ENCODE results near the gene DISP2.
A peak's percentile ranks its signal among the peaks of the same experiment; 100 is the strongest.

The DISP2 gene

GRCh38 chr15:40357723-40358470 lies at the start of gene DISP2:
TSS of gene DISP2 (plus strand) at chr15:40358219. CDS start at chr15:40358322, 103 bp downstream.
- DNase-seq (ENCODE audit: low spot score) = peak; percentile 92

GRCh38 chr15:40309344-40309862 lies 48.6 kb upstream of the DISP2 start:
- DNase-seq (ENCODE audit: low spot score) = no peak

- DNase-seq (ENCODE audit: low spot score) = peak; percentile 72
Observed at GRCh38 chr15:40310001-40310959, 47.7 kb upstream of the DISP2 start.

GRCh38 chr15:40310993-40311392 lies 47.0 kb upstream of the DISP2 start:
- DNase-seq (ENCODE audit: low spot score) = no peak

GRCh38 chr15:40312370-40313158 lies 45.5 kb upstream of the DISP2 start:
- DNase-seq (ENCODE audit: low spot score) = no peak

GRCh38 chr15:40313531-40314398 lies 44.3 kb upstream of the DISP2 start:
- DNase-seq (ENCODE audit: low spot score) = peak; percentile 72

- DNase-seq (ENCODE audit: low spot score) = no peak
Observed at GRCh38 chr15:40314723-40315276, 43.2 kb upstream of the DISP2 start.

- DNase-seq (ENCODE audit: low spot score) = no peak
Observed at GRCh38 chr15:40316931-40317330, 41.1 kb upstream of the DISP2 start.

- no peak for DNase-seq (ENCODE audit: low spot score)
Observed at GRCh38 chr15:40317580-40317979, 40.4 kb upstream of the DISP2 start.

GRCh38 chr15:40320409-40320808 lies 37.6 kb upstream of the DISP2 start:
- DNase-seq (ENCODE audit: low spot score) = no peak

GRCh38 chr15:40320931-40321371 lies 37.1 kb upstream of the DISP2 start:
- peak; percentile 77 for DNase-seq (ENCODE audit: low spot score)

- DNase-seq (ENCODE audit: low spot score) = no peak
Observed at GRCh38 chr15:40322531-40323238, 35.3 kb upstream of the DISP2 start.

- DNase-seq (ENCODE audit: low spot score) = peak; percentile 91
Observed at GRCh38 chr15:40323239-40323952, 34.6 kb upstream of the DISP2 start, which contains the start of gene INAFM2. TSS of gene INAFM2 (plus strand) at chr15:40323692. CDS start at chr15:40324056, 364 bp downstream.

GRCh38 chr15:40323953-40324937 lies 33.8 kb upstream of the DISP2 start:
- no peak for DNase-seq (ENCODE audit: low spot score)

- DNase-seq (ENCODE audit: low spot score) = no peak
Observed at GRCh38 chr15:40325188-40325587, 32.8 kb upstream of the DISP2 start.

GRCh38 chr15:40325700-40326099 lies 32.3 kb upstream of the DISP2 start:
- no peak for DNase-seq (ENCODE audit: low spot score)

- no peak for DNase-seq (ENCODE audit: low spot score)
Observed at GRCh38 chr15:40327457-40327856, 30.6 kb upstream of the DISP2 start.

- DNase-seq (ENCODE audit: low spot score) = no peak
Observed at GRCh38 chr15:40328176-40328575, 29.8 kb upstream of the DISP2 start.

Measured in Ammon's horn (tissue), 1 donor.